ENCODE data around the gene OR1M1. TPM values are rescaled to one million over a fixed set of nuclear protein-coding genes. Genes with fewer than 3 reads are reported as not detected.

Gene OR1M1, protein sequence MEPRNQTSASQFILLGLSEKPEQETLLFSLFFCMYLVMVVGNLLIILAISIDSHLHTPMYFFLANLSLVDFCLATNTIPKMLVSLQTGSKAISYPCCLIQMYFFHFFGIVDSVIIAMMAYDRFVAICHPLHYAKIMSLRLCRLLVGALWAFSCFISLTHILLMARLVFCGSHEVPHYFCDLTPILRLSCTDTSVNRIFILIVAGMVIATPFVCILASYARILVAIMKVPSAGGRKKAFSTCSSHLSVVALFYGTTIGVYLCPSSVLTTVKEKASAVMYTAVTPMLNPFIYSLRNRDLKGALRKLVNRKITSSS
- not detected for total RNA-seq (2013)
- polyA plus RNA-seq: not detected
- polyA minus RNA-seq: not detected in 2 replicates
- 0 to 0.58 (median 0) reads per million in 11 experiments for total RNA-seq

GRCh38 chr19:9086761-9087160 lies at the start of gene OR1M1:
Gene OR1M1 (plus strand): TSS chr19:9087061. CDS start chr19:9093245, 6,184 bp downstream.
- Histone ChIP-seq H3K79me2 (ENCODE audit: insufficient read depth, low read length) (no peaks in the 10 kb centered on the region), H3K4me2 (replicated peaks; ENCODE audit: extremely low read depth, low read length, poor library complexity, severe bottlenecking) (no peak within 1 kb of the TSS), H3K36me3 (replicated peaks in 1 of 2; ENCODE audit: control insufficient read depth in 1 of 2, insufficient read depth in 2 of 2, low read length in 2 of 2) (no peaks in the 10 kb centered on the region), H3K27ac (ENCODE audit: low read depth in 1 of 2, low read length in 2 of 2) (no peak within 1 kb of the TSS), H3K4me1 (ENCODE audit: control insufficient read depth in 1 of 2, insufficient read depth in 2 of 2, low read length in 2 of 2) (no peaks in the 10 kb centered on the region), H3K27me3 (ENCODE audit: control insufficient read depth in 2 of 2, insufficient read depth in 2 of 2, low read length in 2 of 2) (no peaks in the 10 kb centered on the region), H3K9me3 (replicated peaks in 1 of 2; ENCODE audit: control insufficient read depth in 1 of 2, insufficient read depth in 1 of 2, low read length in 2 of 2) (no peaks in the 10 kb centered on the region), H4K20me1 (ENCODE audit: insufficient read depth, low read length) (no peaks in the 10 kb centered on the region), H2AFZ (ENCODE audit: insufficient read depth, low read depth, low read length, poor library complexity, severe bottlenecking) (no peak within 1 kb of the TSS), H3K9ac (ENCODE audit: insufficient read depth, low read length, poor library complexity, severe bottlenecking) (no peak within 1 kb of the TSS), H3K4me3 (replicated peaks in 1 of 3; ENCODE audit: low read depth in 2 of 3, low read length in 3 of 3) (no peak within 1 kb of the TSS)
- Mint-ChIP-seq H3K4me1 (no peaks in the 10 kb centered on the region), H3K9me3 (peaks cover 0 to 3% (median 0%) of the 10 kb centered on the region in 7 donors), H3K27me3 (ENCODE audit: low read depth in 3 of 3) (peaks cover 3 to 19% (median 18%) of the 10 kb centered on the region in 3 donors), H3K36me3 (no peaks in the 10 kb centered on the region), H3K27ac (peak within 1 kb of the TSS in 1 of 7 donors; percentile 27), H3K4me3 (no peak within 1 kb of the TSS)
- no peak for DNase-seq
- intact Hi-C loops (cut with micrococcal nuclease): no loop called here
- TF ChIP-seq CTCF (IDR thresholded peaks at IDR 0.05): no peak
- no CpG with 5 or more reads among the region's 2 CpGs for WGBS (ENCODE audit: insufficient coverage)

- 98% methylated on average over 6 of the region's 8 CpGs for WGBS (ENCODE audit: insufficient coverage)
- H3K79me2 ChIP-seq (ENCODE audit: insufficient read depth, low read length): no peaks in the 10 kb centered on the region
- intact Hi-C loops (cut with micrococcal nuclease): no loop called here
- no peak overlapping the region for H3K27ac ChIP-seq (ENCODE audit: low read depth in 1 of 2, low read length in 2 of 2)
- H3K4me1 ChIP-seq (ENCODE audit: control insufficient read depth in 1 of 2, insufficient read depth in 2 of 2, low read length in 2 of 2): no peaks in the 10 kb centered on the region
- DNase-seq: no peak
- H2AFZ ChIP-seq (ENCODE audit: insufficient read depth, low read depth, low read length, poor library complexity, severe bottlenecking): no peak overlapping the region
- H3K27me3 ChIP-seq (ENCODE audit: control insufficient read depth in 2 of 2, insufficient read depth in 2 of 2, low read length in 2 of 2): no peaks in the 10 kb centered on the region
- Mint-ChIP-seq H3K4me1 (no peaks in the 10 kb centered on the region), H3K36me3 (no peaks in the 10 kb centered on the region), H3K27ac (no peak overlapping the region), H3K4me3 (no peak overlapping the region), H3K27me3 (ENCODE audit: low read depth in 3 of 3) (peaks cover 6 to 9% (median 6%) of the 10 kb centered on the region in 3 donors), H3K9me3 (peaks cover 0 to 5% (median 0%) of the 10 kb centered on the region in 7 donors)
- no peak for TF ChIP-seq CTCF (IDR thresholded peaks at IDR 0.05)
- no peak overlapping the region for H3K4me3 ChIP-seq (replicated peaks in 1 of 3; ENCODE audit: low read depth in 2 of 3, low read length in 3 of 3)
- H3K36me3 ChIP-seq (replicated peaks in 1 of 2; ENCODE audit: control insufficient read depth in 1 of 2, insufficient read depth in 2 of 2, low read length in 2 of 2): no peaks in the 10 kb centered on the region
- H4K20me1 ChIP-seq (ENCODE audit: insufficient read depth, low read length): no peaks in the 10 kb centered on the region
- no peak overlapping the region for H3K4me2 ChIP-seq (replicated peaks; ENCODE audit: extremely low read depth, low read length, poor library complexity, severe bottlenecking)
- no peak overlapping the region for H3K9ac ChIP-seq (ENCODE audit: insufficient read depth, low read length, poor library complexity, severe bottlenecking)
- no peaks in the 10 kb centered on the region for H3K9me3 ChIP-seq (replicated peaks in 1 of 2; ENCODE audit: control insufficient read depth in 1 of 2, insufficient read depth in 1 of 2, low read length in 2 of 2)
These were observed 49.3 kb upstream of the OR1M1 start for GRCh38 chr19:9037400-9038062.

Data from CD14-positive monocyte (primary cell).